K562 (cell line): ENCODE results near the gene TRIM38. TPM values are rescaled to one million over a fixed set of nuclear protein-coding genes. Genes with fewer than 3 reads are reported as not detected.

Experiments used
- ATAC-seq: fragments of 200-7000 bp; cut with Tn5 transposase; 3 replicates; pipeline ENCODE4 v1.9.1; 2020; ENCODE audit warnings: moderate library complexity
- BruUV-seq: library from RNA; stranded (reverse); fragments of 400-500 nt; replicated peaks from 2 replicates; lab custom pipeline; 2021; lab: Mats Ljungman, UMichigan
- CTCF ChIA-PET: fragments of 300-600 bp; formaldehyde crosslinking; extraction: SDS; loops from one replicate; lab custom pipeline; 2021; ENCODE audit warnings: low intra/inter-chr PET ratio; lab: Yijun Ruan, JAX
- POLR2A ChIA-PET: fragments of 300-600, 350-650 bp; sonication (Branson Sonifier 250); formaldehyde crosslinking; extraction: SDS; loops from one replicate; lab custom pipeline; 2021; ENCODE audit warnings: antibody characterized with exemption, inconsistent platforms; lab: Yijun Ruan, JAX
- DNase-seq, 4 experiments: peaks; one replicate each; pipeline versions ENCODE4 v3.0.0 to v3.0.0-alpha.2; 2011 to 2018; ENCODE audit warnings: low spot score in 3 of 4, mixed read lengths in 3 of 4; ENCODE audit errors: extremely low read depth in 1 of 4
- FAIRE-seq: peaks from 2 replicates; lab custom pipeline; 2011; peaks lifted over from hg19 to GRCh38; lab: Jason Lieb, UNC
- H2AFZ ChIP-seq: 2 replicates; pipeline ENCODE4 v1.6.0; 2011; ENCODE audit warnings: low read depth, low read length, control low read depth, inconsistent platforms
- H3K27ac ChIP-seq: fragments of 200-600 bp; 3 replicates; pipeline ENCODE4 v1.8.0; 2011; ENCODE audit warnings: low read depth, mild to moderate bottlenecking, control low read depth, inconsistent platforms, low read length, moderate library complexity, mixed read lengths; ENCODE audit errors: extremely low read depth
- H3K27me3 ChIP-seq, 2 experiments: fragments of 300-600 bp in 1 of 2; 2 replicates in 1 of 2; 3 replicates in 1 of 2; pipeline versions ENCODE4 v1.6.0 to v1.8.0; 2011; ENCODE audit warnings: inconsistent platforms in 2 of 2, low read length in 2 of 2, mild to moderate bottlenecking in 1 of 2, mixed read lengths in 1 of 2, moderate library complexity in 1 of 2; ENCODE audit not compliant: control insufficient read depth in 2 of 2, insufficient read depth in 2 of 2
- H3K36me3 ChIP-seq: fragments of 300-600 bp; 3 replicates; pipeline ENCODE4 v1.8.0; 2011; ENCODE audit warnings: mild to moderate bottlenecking, low read length, inconsistent platforms; ENCODE audit not compliant: control insufficient read depth, insufficient read depth
- H3K4me1 ChIP-seq, 2 experiments: fragments of 200-600 bp in 1 of 2; replicated peaks in 1 of 2; 2 replicates in 1 of 2; 3 replicates in 1 of 2; pipeline versions ENCODE4 v1.5.1 to v1.8.0; 2011; ENCODE audit warnings: inconsistent platforms in 2 of 2, low read length in 2 of 2, mild to moderate bottlenecking in 1 of 2, mixed read lengths in 1 of 2, moderate library complexity in 1 of 2; ENCODE audit not compliant: control insufficient read depth in 2 of 2, insufficient read depth in 2 of 2
- H3K4me2 ChIP-seq: 2 replicates; pipeline ENCODE4 v1.6.1; 2011; ENCODE audit warnings: low read length, control low read depth, inconsistent platforms, mixed read lengths; ENCODE audit not compliant: insufficient read depth
- H3K4me3 ChIP-seq: fragments of 200-600 bp; sonication (generic), shearing (Covaris generic); 2 replicates; pipeline ENCODE4 v1.5.1; 2016; ENCODE audit warnings: control low read depth, inconsistent platforms
- H3K79me2 ChIP-seq: fragments of 200-600 bp; 3 replicates; pipeline ENCODE4 v1.8.0; 2011; ENCODE audit warnings: low read length, inconsistent platforms; ENCODE audit not compliant: control insufficient read depth, insufficient read depth
- H3K9ac ChIP-seq, 2 experiments: 2 replicates each; pipeline versions ENCODE4 v1.6.0 to v1.6.1; 2011; ENCODE audit warnings: low read depth in 2 of 2, low read length in 2 of 2, control low read depth in 1 of 2, inconsistent platforms in 1 of 2, mild to moderate bottlenecking in 1 of 2, mixed read lengths in 1 of 2; ENCODE audit not compliant: insufficient read depth in 1 of 2
- H3K9me1 ChIP-seq: one replicate; pipeline ENCODE4 v1.6.0; 2011; ENCODE audit warnings: inconsistent platforms, mild to moderate bottlenecking, low read length, moderate library complexity; ENCODE audit not compliant: control insufficient read depth, insufficient read depth
- H3K9me3 ChIP-seq: replicated peaks from 2 replicates; pipeline ENCODE4 v1.5.1; 2011; ENCODE audit warnings: low read depth, low read length, inconsistent platforms; ENCODE audit not compliant: control insufficient read depth, insufficient read depth
- H4K20me1 ChIP-seq: replicated peaks from 2 replicates; pipeline ENCODE4 v1.6.1; 2011; ENCODE audit warnings: low read length, inconsistent platforms, mixed read lengths; ENCODE audit not compliant: control insufficient read depth, insufficient read depth
- CCNT2 ChIP-seq: IDR thresholded peaks from 2 replicates; pipeline ENCODE4 v1.6.1; 2011; ENCODE audit warnings: borderline replicate concordance, low read depth, mild to moderate bottlenecking, moderate library complexity, mixed read lengths, low read length; ENCODE audit not compliant: insufficient read length; ENCODE audit errors: extremely low read depth
- CTCF ChIP-seq, 3 experiments: IDR thresholded peaks in 2 of 3; conservative IDR thresholded peaks in 1 of 3; 2 replicates each; pipeline ENCODE4 v1.5.1; 2011 to 2012; ENCODE audit warnings: low read length in 3 of 3, mild to moderate bottlenecking in 3 of 3, control low read depth in 2 of 3, improper control_type of control experiment in 1 of 3, inconsistent platforms in 1 of 3, low read depth in 1 of 3, mixed read lengths in 1 of 3, moderate library complexity in 1 of 3; ENCODE audit not compliant: insufficient read depth in 2 of 3
- ELF2 ChIP-seq: fragments of 250-450 bp; sonication (Bioruptor Pico); IDR thresholded peaks from 2 replicates; pipeline ENCODE4 v1.5.0; 2021; ENCODE audit warnings: mild to moderate bottlenecking
- ID3 ChIP-seq, 2 experiments: fragments of 250-450 bp in 1 of 2; fragments of 450-650 bp in 1 of 2; sonication (Bioruptor Pico) in 1 of 2; IDR thresholded peaks; 2 replicates each; pipeline versions ENCODE4 v1.6.1 to v1.8.0; 2016 to 2021; ENCODE audit warnings: mild to moderate bottlenecking in 2 of 2, moderate library complexity in 2 of 2, missing compliant biosample characterization in 1 of 2, missing genetic modification characterization in 1 of 2
- NFE2 ChIP-seq: IDR thresholded peaks from 2 replicates; pipeline ENCODE4 v1.6.1; 2014; ENCODE audit warnings: antibody characterized with exemption, low read depth
- PHF8 ChIP-seq: fragments of 200-600 bp; sonication (generic); IDR thresholded peaks from 2 replicates; pipeline ENCODE4 v1.6.1; 2012; ENCODE audit warnings: mixed run types, mild to moderate bottlenecking, inconsistent platforms, low read length, moderate library complexity, borderline replicate concordance
- RFX5 ChIP-seq: IDR thresholded peaks from 2 replicates; pipeline ENCODE4 v1.6.1; 2011; ENCODE audit warnings: low read depth, mild to moderate bottlenecking, improper control_type of control experiment, low read length
- SAFB ChIP-seq: fragments of 200-400 bp; formaldehyde crosslinking; IDR thresholded peaks from 2 replicates; pipeline ENCODE4 v1.6.1; 2017; ENCODE audit warnings: low read depth, low read length, borderline replicate concordance
- TCF7 ChIP-seq: sonication (generic); IDR thresholded peaks from 2 replicates; pipeline ENCODE4 v1.6.1; 2016; ENCODE audit warnings: antibody characterized with exemption, borderline replicate concordance
- ZNF253 ChIP-seq: fragments of 250-450 bp; sonication (Bioruptor Pico); conservative IDR thresholded peaks from 2 replicates; pipeline ENCODE4 v1.6.1; 2021; ENCODE audit warnings: mild to moderate bottlenecking
- ZNF408 ChIP-seq: fragments of 250-450 bp; sonication (Bioruptor Pico); IDR thresholded peaks from 2 replicates; pipeline ENCODE4 v1.4.0; 2020; ENCODE audit warnings: low read depth, mild to moderate bottlenecking, moderate library complexity
- ZNF507 ChIP-seq: conservative IDR thresholded peaks from 2 replicates; pipeline ENCODE4 v1.6.1; 2017; ENCODE audit warnings: missing genetic modification characterization, missing compliant biosample characterization
- ZNF644 ChIP-seq: fragments of 200-800 bp; sonication (Bioruptor generic); IDR thresholded peaks from 2 replicates; pipeline ENCODE4 v1.6.1; 2016; ENCODE audit warnings: low read depth, missing genetic modification characterization, missing compliant biosample characterization
- WGBS: fragments of 100-300 bp; shearing (Covaris generic); methylation state at CpG from one replicate; pipeline ENCODE4 v1.1.6; 2016; ENCODE audit warnings: low coverage, mixed read lengths; ENCODE audit not compliant: insufficient coverage; ENCODE audit errors: missing lambda C conversion rate; 5-methylcytosine and 5-hydroxymethylcytosine counted together
- in situ Hi-C: fragments of 300-500 bp; cut with MboI; formaldehyde crosslinking; loops from 4 replicates; pipeline ENCODE4 v1.15.0; 2018; ENCODE audit warnings: inconsistent platforms, mixed read lengths
- intact Hi-C: fragments of 100-400 bp; cut with micrococcal nuclease; formaldehyde crosslinking; loops from 2 replicates; pipeline ENCODE4 v1.14.2; 2022
- polyA plus RNA-seq, 8 experiments: library from polyadenylated mRNA; depleted of rRNA in 4 of 8; stranded (reverse) in 5 of 8; unstranded in 3 of 8; fragments of >200 nt; fragmentation: Nextera tagmentation in 2 of 8; fragmentation: Illumina TruSeq in 1 of 8; extraction: Ambion mirVana in 2 of 8; extraction: Trizol in 1 of 8; gene quantifications; 2 replicates each; pipeline versions ENCODE4 v1.2.1 to v1.2.3, GENCODE V29; 2011 to 2014; ENCODE audit warnings: inconsistent platforms in 1 of 8, missing spikeins in 1 of 8
- total RNA-seq, 7 experiments: library from RNA; depleted of rRNA in 6 of 7; stranded (reverse); fragments of >200 nt in 6 of 7; fragmentation: Illumina TruSeq in 2 of 7; extraction: Trizol in 2 of 7; gene quantifications; 2 replicates each; pipeline versions ENCODE4 v1.2.1 to v1.2.3, GENCODE V29; 2011 to 2021; ENCODE audit warnings: low replicate concordance in 1 of 7
- TF ChIP-seq, protein P1 (sequence below): fragments of 200-400 bp; formaldehyde crosslinking; IDR thresholded peaks from 2 replicates; pipeline ENCODE4 v1.6.1; 2017; ENCODE audit warnings: mild to moderate bottlenecking, low read depth, low read length, moderate library complexity

TRIM38 gene
- total and polyA plus RNA-seq, 9 of the 15 experiments (the other 6 are each of a cell fraction or from before 2014, with no cell fraction given), result 1.7 to 6.7 (median 6.3) TPM

- ATAC-seq (peak; percentile 43), DNase-seq (peak; percentile 72 to 98 (median 76)), FAIRE-seq (peak; percentile 86)
- Histone ChIP-seq H3K4me3 (peak overlapping the region; percentile 46), H3K9me3 (no peaks in the 10 kb centered on the region), H2AFZ (peak overlapping the region; percentile 21; the same call in 1 of the 2 replicates), H3K27me3 (no peaks in the 10 kb centered on the region), H3K27ac (peak overlapping the region; percentile 99), H3K36me3 (peaks cover 4% of the 10 kb centered on the region; the same call in 1 of the 3 replicates), H3K4me1 (peaks cover 13 to 40% of the 10 kb centered on the region in 2 experiments), H3K9ac (peak overlapping the region; percentile 88 to 94), H3K9me1 (no peaks in the 10 kb centered on the region), H3K79me2 (peaks cover 85% of the 10 kb centered on the region), H3K4me2 (peak overlapping the region; percentile 99), H4K20me1 (peaks cover 7% of the 10 kb centered on the region)
- CTCF ChIA-PET, result interaction anchor here (1.1 to 2.0 kb wide), 3 partner anchors 29 to 71 kb away, joined by 3 to 17 read pairs (median 5); no protein-coding TSS in a partner anchor
- in situ Hi-C loops (loop anchor here (5.0 kb wide), 1 partner anchor 1811 kb away; a partner anchor contains a TSS), intact Hi-C loops (loop anchor here (1.0 to 10.0 kb wide), 4 partner anchors 30 to 1251 kb away; partner anchors contain the start of gene GMNN)
- POLR2A ChIA-PET, result interaction anchor here (0.5 to 13.8 kb wide), 68 partner anchors 8 to 1972 kb away, joined by 3 to 597 read pairs (median 5); partner anchors contain the start of genes HFE and TRIM38
- no TSS peak for BruUV-seq
- WGBS, result under 1% methylated on average over 23 of the region's 23 CpGs
- TF ChIP-seq ZNF644 (tag) (no peak; the same call in 1 of the 2 replicates), SAFB (no peak), RFX5 (peak; percentile 53; the same call in 1 of the 2 replicates), CTCF (IDR thresholded peaks at IDR 0.05 in 2 of 3, conservative IDR thresholded peaks at IDR 0.05 in 1 of 3; ENCODE audit: insufficient read depth in 2 of 3, low read depth in 1 of 3, low read length in 3 of 3) (peak; percentile 81 to 98 (median 97)), TCF7 (no peak), CCNT2 (no peak), ID3 (CRISPR knock-in tag; IDR thresholded peaks at IDR 0.05) (no peak), ID3 (tag; IDR thresholded peaks at IDR 0.05) (peak; percentile 23; the same call in 1 of the 2 replicates), NFE2 (peak; percentile 48; the same call in 1 of the 2 replicates), ZNF507 (no peak), ZNF253 (CRISPR knock-in tag) (peak; percentile 84), PHF8 (no peak), ELF2 (CRISPR knock-in tag) (0 out of 2 replicates have a peak, but pooled peaks have one; percentile 52), ZNF408 (no peak)
- TF ChIP-seq, protein P1, sequence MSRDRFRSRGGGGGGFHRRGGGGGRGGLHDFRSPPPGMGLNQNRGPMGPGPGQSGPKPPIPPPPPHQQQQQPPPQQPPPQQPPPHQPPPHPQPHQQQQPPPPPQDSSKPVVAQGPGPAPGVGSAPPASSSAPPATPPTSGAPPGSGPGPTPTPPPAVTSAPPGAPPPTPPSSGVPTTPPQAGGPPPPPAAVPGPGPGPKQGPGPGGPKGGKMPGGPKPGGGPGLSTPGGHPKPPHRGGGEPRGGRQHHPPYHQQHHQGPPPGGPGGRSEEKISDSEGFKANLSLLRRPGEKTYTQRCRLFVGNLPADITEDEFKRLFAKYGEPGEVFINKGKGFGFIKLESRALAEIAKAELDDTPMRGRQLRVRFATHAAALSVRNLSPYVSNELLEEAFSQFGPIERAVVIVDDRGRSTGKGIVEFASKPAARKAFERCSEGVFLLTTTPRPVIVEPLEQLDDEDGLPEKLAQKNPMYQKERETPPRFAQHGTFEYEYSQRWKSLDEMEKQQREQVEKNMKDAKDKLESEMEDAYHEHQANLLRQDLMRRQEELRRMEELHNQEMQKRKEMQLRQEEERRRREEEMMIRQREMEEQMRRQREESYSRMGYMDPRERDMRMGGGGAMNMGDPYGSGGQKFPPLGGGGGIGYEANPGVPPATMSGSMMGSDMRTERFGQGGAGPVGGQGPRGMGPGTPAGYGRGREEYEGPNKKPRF, result peak; percentile 76
Measured at GRCh38 chr6:26025894-26026832, 63.6 kb downstream of the TRIM38 start.
